ENCODE data around the gene SYK. TPM values are rescaled to one million over a fixed set of nuclear protein-coding genes. Genes with fewer than 3 reads are reported as not detected.
"Not testable (repeated sequence)": the region's sequence is repeated elsewhere in the genome, so short reads cannot be mapped to it uniquely, and the experiment has no call there.

The SYK gene
- total RNA-seq, 1 donor from 2014 or later = not detected

GRCh38 chr9:90789408-90789807 lies 12.2 kb upstream of the SYK start:
- H3K4me3 Mint-ChIP-seq = no peak overlapping the region
- no peaks in the 10 kb centered on the region for H3K36me3 Mint-ChIP-seq
- Histone ChIP-seq H3K36me3 (no peaks in the 10 kb centered on the region), H3K27ac (no peak overlapping the region), H3K9ac (no peak overlapping the region), H3K4me2 (peak overlapping the region; percentile 21), H3K9me3 (ENCODE audit: low read depth) (no peaks in the 10 kb centered on the region), H3K4me3 (no peak overlapping the region), H2AFZ (replicated peaks) (no peak overlapping the region), H3K27me3 (no peaks in the 10 kb centered on the region), H3K4me1 (peaks cover 6% of the 10 kb centered on the region), H3F3A (ENCODE audit: low read depth) (no peaks in the 10 kb centered on the region), H4K20me1 (ENCODE audit: low read depth) (no peaks in the 10 kb centered on the region), H3K79me2 (ENCODE audit: low read depth) (no peaks in the 10 kb centered on the region)
- no peak overlapping the region for H3K27ac Mint-ChIP-seq
- TF ChIP-seq EZH2phosphoT487 (IDR thresholded peaks at IDR 0.05) (no peak), EZH2 (IDR thresholded peaks at IDR 0.05) (no peak), CTCF (IDR thresholded peaks at IDR 0.05) (no peak)
- H3K4me1 Mint-ChIP-seq = peaks cover 6% of the 10 kb centered on the region
- peaks cover 2% of the 10 kb centered on the region for H3K9me3 Mint-ChIP-seq
- DNase-seq (ENCODE audit: low spot score) = no peak
- H3K27me3 Mint-ChIP-seq (ENCODE audit: insufficient read depth, low read depth) = peaks cover 2% of the 10 kb centered on the region

- Histone ChIP-seq H3K27me3 (no peaks in the 10 kb centered on the region), H3F3A (ENCODE audit: low read depth) (no peaks in the 10 kb centered on the region), H3K36me3 (no peaks in the 10 kb centered on the region), H3K9ac (no peak overlapping the region), H3K9me3 (ENCODE audit: low read depth) (no peaks in the 10 kb centered on the region), H3K4me2 (peak overlapping the region; percentile 21), H3K4me3 (no peak overlapping the region), H3K4me1 (peaks cover 6% of the 10 kb centered on the region), H2AFZ (replicated peaks) (no peak overlapping the region), H3K79me2 (ENCODE audit: low read depth) (no peaks in the 10 kb centered on the region), H4K20me1 (ENCODE audit: low read depth) (no peaks in the 10 kb centered on the region), H3K27ac (no peak overlapping the region)
- Mint-ChIP-seq H3K27ac (no peak overlapping the region), H3K9me3 (peaks cover 2% of the 10 kb centered on the region), H3K4me3 (no peak overlapping the region), H3K36me3 (no peaks in the 10 kb centered on the region), H3K4me1 (peaks cover 6% of the 10 kb centered on the region), H3K27me3 (ENCODE audit: insufficient read depth, low read depth) (peaks cover 2% of the 10 kb centered on the region)
- peak; percentile 56 for DNase-seq (ENCODE audit: low spot score)
- TF ChIP-seq EZH2phosphoT487 (IDR thresholded peaks at IDR 0.05) = peak; percentile 64
- TF ChIP-seq EZH2 (IDR thresholded peaks at IDR 0.05) = no peak
- TF ChIP-seq CTCF (IDR thresholded peaks at IDR 0.05) = no peak
Observed at GRCh38 chr9:90789862-90790261, 11.8 kb upstream of the SYK start.

GRCh38 chr9:90793024-90793423 lies 8.6 kb upstream of the SYK start:
- H3K36me3 ChIP-seq; H3F3A ChIP-seq (ENCODE audit: low read depth); H3K4me1 ChIP-seq; H3K4me3 Mint-ChIP-seq; H3K9me3 Mint-ChIP-seq; DNase-seq (ENCODE audit: low spot score); H4K20me1 ChIP-seq (ENCODE audit: low read depth); H3K4me3 ChIP-seq; H3K9me3 ChIP-seq (ENCODE audit: low read depth); H3K27ac Mint-ChIP-seq; H3K27me3 ChIP-seq; H3K9ac ChIP-seq; H3K27me3 Mint-ChIP-seq (ENCODE audit: insufficient read depth, low read depth); H2AFZ ChIP-seq (replicated peaks); H3K27ac ChIP-seq; H3K79me2 ChIP-seq (ENCODE audit: low read depth); H3K4me2 ChIP-seq; H3K36me3 Mint-ChIP-seq: not testable (repeated sequence)
- peaks cover 15% of the 10 kb centered on the region for H3K4me1 Mint-ChIP-seq

GRCh38 chr9:90793729-90794128 lies 7.9 kb upstream of the SYK start:
- H3F3A ChIP-seq (ENCODE audit: low read depth) = no peaks in the 10 kb centered on the region
- peaks cover 11% of the 10 kb centered on the region for H3K27me3 ChIP-seq
- H2AFZ ChIP-seq (replicated peaks) = no peak overlapping the region
- no peak overlapping the region for H3K4me3 Mint-ChIP-seq
- no peaks in the 10 kb centered on the region for H3K36me3 Mint-ChIP-seq
- H3K4me3 ChIP-seq = no peak overlapping the region
- H3K27ac ChIP-seq = no peak overlapping the region
- no peaks in the 10 kb centered on the region for H3K9me3 ChIP-seq (ENCODE audit: low read depth)
- no peaks in the 10 kb centered on the region for H4K20me1 ChIP-seq (ENCODE audit: low read depth)
- no peaks in the 10 kb centered on the region for H3K36me3 ChIP-seq
- peaks cover 6% of the 10 kb centered on the region for H3K4me1 ChIP-seq
- no peak for DNase-seq (ENCODE audit: low spot score)
- TF ChIP-seq EZH2 (IDR thresholded peaks at IDR 0.05) (no peak), CTCF (IDR thresholded peaks at IDR 0.05) (no peak), EZH2phosphoT487 (IDR thresholded peaks at IDR 0.05) (no peak)
- H3K27me3 Mint-ChIP-seq (ENCODE audit: insufficient read depth, low read depth) = peaks cover 6% of the 10 kb centered on the region
- H3K4me1 Mint-ChIP-seq = peaks cover 15% of the 10 kb centered on the region
- H3K79me2 ChIP-seq (ENCODE audit: low read depth) = no peaks in the 10 kb centered on the region
- no peak overlapping the region for H3K9ac ChIP-seq
- H3K4me2 ChIP-seq = no peak overlapping the region
- peaks cover 2% of the 10 kb centered on the region for H3K9me3 Mint-ChIP-seq
- H3K27ac Mint-ChIP-seq = no peak overlapping the region
